HG03095 (cell line): ENCODE results near the gene CMTM5.

Source experiments
- ATAC-seq: cut with Tn5 transposase; IDR thresholded peaks from one replicate; pipeline ENCODE4 v1.9.1; 2021; ENCODE audit warnings: moderate library complexity; ENCODE audit not compliant: unreplicated experiment

Gene CMTM5

GRCh38 chr14:23376482-23377197 lies at the start of gene CMTM5:
Gene CMTM5, plus strand, starts transcription at chr14:23377046. Its CDS starts 206 bp downstream, at chr14:23377252.
- no peak for ATAC-seq

- ATAC-seq: no peak
These were observed 48.7 kb upstream of the CMTM5 start for GRCh38 chr14:23327947-23328744.

DNA sequence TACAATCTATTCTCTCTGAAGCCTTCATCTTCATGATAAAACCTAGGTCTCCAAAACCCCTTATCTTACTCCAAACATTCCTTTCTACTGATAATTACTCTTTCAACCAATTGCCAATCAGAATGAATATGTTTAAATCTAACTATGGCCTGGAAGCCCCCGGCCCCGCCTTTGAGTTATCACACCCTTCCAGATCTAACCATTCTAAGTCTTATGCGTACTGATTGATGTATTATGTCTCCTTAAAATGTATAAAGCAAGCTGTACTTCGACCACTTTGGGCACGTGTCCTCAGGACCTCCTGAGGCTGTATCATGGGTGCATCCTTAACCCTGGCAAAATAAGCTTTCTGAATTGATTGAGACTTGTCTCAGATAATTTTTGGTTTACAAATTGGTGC lies 41.2 kb upstream of the CMTM5 start:
- ATAC-seq: no peak

GRCh38 chr14:23339506-23340268 lies 37.2 kb upstream of the CMTM5 start:
- no peak for ATAC-seq

DNA sequence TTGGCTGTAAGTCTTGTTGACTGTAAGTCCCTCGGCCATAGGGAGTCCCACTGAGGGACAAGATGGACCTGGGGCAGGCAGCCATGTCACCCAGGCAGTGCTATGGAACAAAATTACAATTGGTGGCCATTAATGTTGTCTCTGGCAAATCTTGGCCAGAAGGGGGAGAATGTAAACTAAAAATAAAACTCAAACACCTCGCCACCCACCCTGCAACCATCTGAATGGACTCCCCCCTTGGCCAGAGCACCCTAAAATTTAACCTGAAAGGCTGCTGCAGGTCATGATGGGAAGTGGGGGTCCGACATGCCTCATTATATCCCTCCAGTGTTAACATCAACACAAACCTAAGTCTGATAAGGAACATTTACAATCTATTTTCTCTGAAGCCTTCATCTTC lies 32.4 kb upstream of the CMTM5 start:
- no peak for ATAC-seq

DNA sequence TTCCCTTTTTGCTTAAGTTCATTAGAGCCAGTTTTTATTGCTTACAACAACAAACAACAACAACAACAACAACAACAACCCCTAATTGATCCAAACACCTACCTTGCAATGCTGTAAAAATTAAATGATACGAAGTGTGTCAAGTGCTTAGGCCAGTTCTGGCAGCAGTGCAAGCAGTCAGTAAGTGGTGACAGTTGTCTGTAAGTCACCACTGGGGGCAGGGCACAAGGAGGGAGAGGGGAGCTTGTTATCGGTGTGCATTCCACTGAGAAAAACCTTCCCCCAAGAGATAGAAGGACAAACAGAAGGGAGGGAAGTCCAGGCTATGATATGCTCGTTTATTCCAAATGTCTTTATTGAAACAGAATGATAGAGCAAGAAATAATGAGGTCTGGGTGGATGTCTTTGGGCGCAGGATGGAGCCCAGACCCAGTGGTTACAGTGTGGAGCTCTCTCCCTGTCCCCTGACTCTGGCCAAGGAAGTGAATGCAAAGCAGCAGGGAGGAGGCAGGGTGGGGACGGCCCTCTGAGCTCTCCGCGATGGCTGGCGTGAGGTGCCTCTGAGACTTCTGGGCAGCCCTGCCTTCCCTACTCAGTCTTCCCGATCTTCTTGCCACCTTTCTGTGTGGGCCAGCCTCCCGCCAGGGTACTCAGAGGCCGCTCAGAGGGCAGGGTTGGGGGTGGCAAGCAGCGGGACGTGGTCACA lies 30.7 kb upstream of the CMTM5 start:
- ATAC-seq: no peak

- no peak for ATAC-seq
These were observed 30.0 kb upstream of the CMTM5 start for GRCh38 chr14:23346693-23347405.

GRCh38 chr14:23347406-23348296 lies 29.2 kb upstream of the CMTM5 start:
- no peak for ATAC-seq

DNA sequence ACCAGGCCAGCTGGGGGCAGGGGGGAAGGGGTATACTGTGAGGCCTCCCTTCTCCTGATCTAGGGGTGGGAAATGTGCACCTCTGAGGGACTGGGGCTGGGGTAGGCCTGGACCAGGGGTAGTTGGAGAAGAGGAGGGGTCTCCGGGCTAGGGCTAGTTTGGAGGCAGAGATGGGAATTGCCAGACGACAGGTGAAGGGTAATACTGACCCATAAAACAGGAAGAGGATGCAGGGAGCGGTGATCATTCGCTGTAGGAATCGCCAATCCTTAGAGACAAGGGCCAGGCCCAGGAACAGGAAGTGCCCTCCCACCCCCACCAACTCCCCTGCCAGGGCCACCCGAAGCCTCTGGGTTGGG lies 28.6 kb upstream of the CMTM5 start:
- no peak for ATAC-seq

- ATAC-seq: no peak
These were observed 27.5 kb upstream of the CMTM5 start for GRCh38 chr14:23349156-23349845.

DNA sequence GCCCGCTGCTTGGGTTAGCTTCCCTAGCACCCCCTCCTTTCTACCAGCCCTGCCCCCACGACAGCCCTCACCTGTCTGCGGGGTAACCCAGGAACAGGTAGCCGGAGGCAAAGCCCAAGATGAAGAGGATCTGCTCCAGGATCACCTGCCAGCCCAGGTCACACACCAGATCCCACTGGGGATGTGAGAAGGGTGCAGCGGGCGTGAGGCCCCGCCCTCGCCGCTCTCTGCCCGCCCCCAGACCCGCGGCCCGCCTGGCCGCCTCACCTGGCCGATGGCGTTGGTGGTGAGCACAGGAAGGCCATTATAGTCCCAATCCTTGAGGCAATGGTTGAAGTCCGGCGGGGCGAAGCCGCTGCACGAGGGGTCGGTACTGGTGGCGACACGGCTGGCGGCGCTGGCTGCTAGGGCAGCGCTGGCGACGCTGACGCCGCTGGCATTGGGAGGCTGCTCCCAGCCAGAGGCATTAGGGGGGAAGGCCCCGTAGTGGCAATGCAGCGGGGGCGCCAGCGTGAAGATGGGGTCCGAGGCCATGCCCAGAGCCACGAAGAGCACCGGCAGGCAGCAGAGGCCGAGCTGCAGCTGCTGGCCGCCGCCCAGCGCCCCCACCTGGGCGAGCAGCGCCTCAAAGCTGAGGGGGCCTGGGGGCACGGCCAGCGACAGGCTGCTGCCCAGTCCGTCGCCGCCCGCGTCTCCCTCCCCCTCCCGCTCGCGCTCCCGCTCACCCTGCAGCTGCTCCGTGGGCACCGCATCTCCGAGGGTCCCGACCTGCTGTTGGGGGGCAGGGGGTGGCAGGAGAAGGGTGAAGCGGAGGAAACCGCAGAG lies 25.0 kb upstream of the CMTM5 start:
- no peak for ATAC-seq

DNA sequence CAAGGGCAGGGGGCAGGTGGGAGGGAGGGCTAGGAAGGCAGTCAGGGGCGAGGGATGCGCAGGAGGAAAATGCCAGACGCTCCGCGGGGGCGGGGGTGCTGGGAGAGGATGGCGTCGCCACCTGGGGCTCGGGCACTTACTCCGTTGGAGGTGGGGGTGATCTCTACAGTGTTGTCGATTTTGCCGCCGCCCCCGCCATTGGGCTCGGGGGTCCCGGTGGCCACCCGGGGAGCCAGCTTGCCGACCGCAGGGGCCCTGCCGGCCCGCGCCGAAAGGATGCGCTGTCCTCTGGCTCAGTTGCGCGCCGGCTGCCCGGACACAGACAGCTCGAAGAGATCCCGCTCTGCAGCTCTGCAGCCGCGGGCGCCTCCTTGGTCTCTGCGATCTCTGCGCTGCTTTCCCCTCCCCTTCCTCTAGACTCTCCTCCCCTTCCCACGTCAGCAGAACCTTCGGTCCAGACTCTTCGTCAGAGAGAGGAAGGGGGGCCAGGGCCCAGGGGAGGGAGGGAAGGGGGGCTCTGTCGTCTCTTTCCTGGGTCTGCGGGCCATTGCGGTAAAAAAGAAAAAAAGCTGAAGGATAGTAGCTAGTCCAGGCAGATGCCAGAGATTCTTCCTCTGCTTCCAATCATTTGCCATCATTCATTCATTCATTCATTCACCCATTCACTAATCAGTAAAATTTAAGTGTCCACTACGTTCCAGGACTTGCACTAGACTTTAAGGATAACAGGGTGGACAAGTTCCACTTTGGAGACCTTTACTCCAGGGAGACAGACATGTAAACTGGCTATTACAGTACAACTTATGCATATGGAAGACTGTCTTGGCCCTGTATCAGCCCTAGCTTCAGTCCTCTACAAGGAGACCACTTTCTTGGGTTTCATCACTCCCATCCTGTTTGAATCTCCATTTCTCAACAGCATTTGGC lies 24.1 kb upstream of the CMTM5 start, which contains the start of gene SLC22A17:
TSS of gene SLC22A17 (minus strand) at position 382 of the 927 bp plus-strand sequence.
- ATAC-seq: no peak

- ATAC-seq: no peak
These were observed 23.4 kb upstream of the CMTM5 start for GRCh38 chr14:23353433-23353780.

DNA sequence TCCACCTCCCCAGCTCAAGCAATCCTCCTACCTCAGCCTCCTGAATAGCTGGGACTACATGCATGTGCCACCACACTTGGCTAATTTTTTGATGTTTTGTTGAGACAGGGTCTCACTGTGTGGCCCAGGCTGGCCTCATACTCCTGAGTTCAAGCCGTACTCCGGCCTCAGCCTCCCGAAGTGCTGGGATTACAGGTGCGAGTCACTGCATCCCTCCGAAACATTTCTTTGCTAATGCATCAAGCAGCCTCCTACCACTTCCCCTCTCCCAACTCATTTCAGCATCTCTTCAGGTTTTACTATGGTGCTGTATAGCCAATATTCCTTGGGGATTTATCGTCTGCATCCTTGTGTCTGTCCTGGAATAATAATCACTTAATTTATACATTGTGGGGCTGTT lies 21.9 kb upstream of the CMTM5 start:
- ATAC-seq: no peak

DNA sequence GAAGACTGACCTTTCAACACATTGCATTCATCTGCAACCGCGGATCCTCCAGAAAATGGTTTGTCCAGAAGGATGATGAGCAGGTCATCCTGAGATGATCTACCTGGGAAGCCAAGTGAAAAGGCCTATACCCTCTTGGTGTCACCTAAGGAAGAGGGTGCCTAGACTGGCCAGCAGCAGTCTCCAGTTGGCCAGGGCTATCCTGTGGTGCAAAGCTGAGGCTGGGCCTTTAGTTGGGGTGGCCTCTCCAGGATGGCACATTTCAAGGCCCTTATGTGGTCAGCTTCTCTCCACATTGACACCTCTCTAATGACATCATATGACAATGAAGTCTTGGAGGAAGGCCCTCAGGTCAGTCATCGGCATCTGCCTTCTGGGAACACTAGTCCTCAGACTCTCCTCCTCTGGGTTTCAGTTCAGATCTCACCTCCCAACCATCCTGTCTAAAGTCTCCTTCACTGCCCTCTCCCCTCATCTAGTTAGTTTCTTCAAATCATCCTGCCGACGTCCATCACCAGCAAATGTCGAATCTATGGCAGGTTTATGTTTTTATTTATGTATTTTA lies 20.9 kb upstream of the CMTM5 start:
- no peak for ATAC-seq

DNA sequence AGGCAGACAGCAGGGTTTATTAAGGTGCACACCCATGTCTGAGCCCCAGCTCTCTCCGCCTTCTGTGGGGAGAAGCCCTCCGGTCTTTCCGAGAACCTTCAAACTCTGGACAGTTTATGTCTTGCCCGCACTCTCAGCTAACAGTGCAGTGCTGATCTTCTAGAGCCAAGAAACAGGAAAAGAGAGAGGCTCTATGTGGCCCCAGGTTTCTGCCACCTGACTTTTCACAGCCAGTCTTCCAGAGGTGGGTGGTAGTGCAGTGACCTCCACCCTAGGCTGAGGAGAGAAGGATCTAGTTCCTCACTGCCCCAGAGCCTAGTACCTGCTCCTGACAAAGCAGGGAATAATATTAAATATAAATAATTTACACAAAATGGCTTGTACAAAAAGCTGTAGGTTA lies 20.2 kb upstream of the CMTM5 start:
- no peak for ATAC-seq

- ATAC-seq: no peak
These were observed 19.6 kb upstream of the CMTM5 start for GRCh38 chr14:23357261-23357660.
